ENCODE data around the gene BAIAP3.
"Not testable (repeated sequence)": the region's sequence is repeated elsewhere in the genome, so short reads cannot be mapped to it uniquely, and the experiment has no call there.

The BAIAP3 gene

GRCh38 chr16:1316033-1316405 is 17.4 kb upstream of the BAIAP3 start:
- no peak for DNase-seq

- no peak for DNase-seq
Measured at GRCh38 chr16:1317479-1318267, 15.8 kb upstream of the BAIAP3 start.

- no peak for DNase-seq
Measured at GRCh38 chr16:1318268-1318545, 15.2 kb upstream of the BAIAP3 start.

- no peak for DNase-seq
Measured at GRCh38 chr16:1319041-1319440, 14.4 kb upstream of the BAIAP3 start.

- no peak for DNase-seq
Measured at GRCh38 chr16:1320097-1320496, 13.3 kb upstream of the BAIAP3 start.

GRCh38 chr16:1320658-1321240 is 12.7 kb upstream of the BAIAP3 start:
- DNase-seq = no peak

GRCh38 chr16:1322407-1322806 is 11.0 kb upstream of the BAIAP3 start:
- no peak for DNase-seq

GRCh38 chr16:1323296-1324239 is 9.9 kb upstream of the BAIAP3 start:
- DNase-seq = no peak

- no peak for DNase-seq
Measured at GRCh38 chr16:1324286-1324826, 9.1 kb upstream of the BAIAP3 start.

GRCh38 chr16:1325261-1325660 is 8.2 kb upstream of the BAIAP3 start:
- DNase-seq = no peak

- no peak for DNase-seq
Measured at GRCh38 chr16:1325673-1326371, 7.6 kb upstream of the BAIAP3 start.

- no peak for DNase-seq
Measured at GRCh38 chr16:1326391-1326790, 7.1 kb upstream of the BAIAP3 start.

- DNase-seq = no peak
Measured at GRCh38 chr16:1326946-1327618, 6.4 kb upstream of the BAIAP3 start.

GRCh38 chr16:1327619-1327947 is 5.9 kb upstream of the BAIAP3 start:
- DNase-seq = no peak

- not testable (repeated sequence) for DNase-seq
Measured at GRCh38 chr16:1328136-1328535, 5.3 kb upstream of the BAIAP3 start.

- not testable (repeated sequence) for DNase-seq
Measured at GRCh38 chr16:1328961-1329360, 4.5 kb upstream of the BAIAP3 start.

GRCh38 chr16:1330260-1330914 is 3.1 kb upstream of the BAIAP3 start:
- no peak for DNase-seq

GRCh38 chr16:1330931-1331711 is 2.3 kb upstream of the BAIAP3 start:
- DNase-seq = no peak

- no peak for DNase-seq
Measured at GRCh38 chr16:1331712-1332617, 1.5 kb upstream of the BAIAP3 start.
